Measurements from ENCODE around the gene GGT5.
A peak's percentile ranks its signal among the peaks of the same experiment; 100 is the strongest.
"Not testable (repeated sequence)": the region's sequence is repeated elsewhere in the genome, so short reads cannot be mapped to it uniquely, and the experiment has no call there.

Gene GGT5

GRCh38 chr22:24274696-24275405 is 30.0 kb upstream of the GGT5 start:
- TF ChIP-seq SPI1 (IDR thresholded peaks at IDR 0.05; ENCODE audit: low read depth, low read length), result peak; percentile 61
- not testable (repeated sequence) for FAIRE-seq; DNase-seq (ENCODE audit: insufficient read length, low spot score)

- DNase-seq (ENCODE audit: insufficient read length, low spot score); FAIRE-seq: not testable (repeated sequence)
Measured at GRCh38 chr22:24273906-24274305, 29.0 kb upstream of the GGT5 start.

GRCh38 chr22:24273031-24273430 is 28.1 kb upstream of the GGT5 start:
- FAIRE-seq, result peak; percentile 75
- not testable (repeated sequence) for DNase-seq (ENCODE audit: insufficient read length, low spot score)

GRCh38 chr22:24271386-24271854 is 26.5 kb upstream of the GGT5 start:
- TF ChIP-seq POU2F2 (IDR thresholded peaks at IDR 0.05; ENCODE audit: low read depth, low read length), result no peak
- no peak for TF ChIP-seq POLR2AphosphoS5 (IDR thresholded peaks at IDR 0.05; ENCODE audit: low read depth, low read length)
- TF ChIP-seq PAX5 (IDR thresholded peaks at IDR 0.05; ENCODE audit: insufficient read depth, low read length, severe bottlenecking), result no peak
- no peak for TF ChIP-seq SPI1 (IDR thresholded peaks at IDR 0.05; ENCODE audit: low read depth, low read length)
- no peak for TF ChIP-seq POLR2A (IDR thresholded peaks at IDR 0.05; ENCODE audit: low read depth, low read length)
- TF ChIP-seq TAF1 (IDR thresholded peaks at IDR 0.05; ENCODE audit: low read depth, low read length), result no peak
- DNase-seq (ENCODE audit: insufficient read length, low spot score) (no peak), FAIRE-seq (no peak)

- peak; percentile 86 for DNase-seq (ENCODE audit: insufficient read length, low spot score)
- TF ChIP-seq POU2F2 (IDR thresholded peaks at IDR 0.05; ENCODE audit: low read depth, low read length) (peak; percentile 46; the same call in 1 of the 2 replicates), SPI1 (IDR thresholded peaks at IDR 0.05; ENCODE audit: low read depth, low read length) (no peak), POLR2A (IDR thresholded peaks at IDR 0.05; ENCODE audit: low read depth, low read length) (peak; percentile 95), POLR2AphosphoS5 (IDR thresholded peaks at IDR 0.05; ENCODE audit: low read depth, low read length) (peak; percentile 92), PAX5 (IDR thresholded peaks at IDR 0.05; ENCODE audit: insufficient read depth, low read length, severe bottlenecking) (no peak), TAF1 (IDR thresholded peaks at IDR 0.05; ENCODE audit: low read depth, low read length) (peak; percentile 72)
- FAIRE-seq, result peak; percentile 84
Measured at GRCh38 chr22:24270556-24271385, 25.9 kb upstream of the GGT5 start, which contains the start of gene SPECC1L. SPECC1L (plus strand) TSS chr22:24270831; CDS start chr22:24302232, 31,401 bp downstream.

DNA sequence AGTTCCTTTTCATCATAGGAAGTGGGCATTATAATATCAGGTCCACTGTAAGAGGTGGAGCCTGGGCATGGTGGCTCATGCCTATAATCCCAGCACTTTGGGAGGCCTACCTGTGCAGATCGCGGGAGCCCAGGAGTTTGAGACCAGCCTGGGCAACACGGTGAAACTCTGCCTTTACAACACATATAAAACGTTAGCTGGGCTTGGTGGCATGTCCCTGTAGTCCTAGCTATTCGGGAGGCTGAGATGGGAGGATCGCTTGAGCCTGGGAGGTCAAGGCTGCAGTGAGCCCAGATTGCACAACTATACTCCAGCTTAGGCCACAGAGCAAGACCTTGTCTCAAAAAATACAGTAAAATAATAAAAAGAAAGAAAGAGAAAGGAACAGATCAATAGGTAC is 21.6 kb upstream of the GGT5 start:
- not testable (repeated sequence) for DNase-seq (ENCODE audit: insufficient read length, low spot score); FAIRE-seq

DNA sequence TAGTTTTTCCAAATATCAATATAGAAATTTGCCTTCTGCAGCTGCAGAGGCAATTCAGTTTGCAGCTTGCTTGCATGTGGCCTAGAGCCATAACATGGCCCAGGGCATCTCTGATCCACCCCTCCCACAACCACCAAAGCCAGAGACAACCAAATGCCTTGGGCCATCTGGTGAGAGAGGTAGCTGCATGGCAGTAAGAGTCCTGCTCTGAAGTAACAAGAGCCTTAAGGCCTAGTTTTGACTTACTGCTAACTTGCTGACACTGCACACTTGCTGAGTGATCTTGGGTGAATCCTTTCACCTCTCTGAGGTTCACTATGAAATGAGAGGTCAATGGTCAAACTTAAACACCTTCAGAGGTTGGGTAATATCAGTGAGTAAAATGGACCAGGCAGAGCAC is 20.9 kb upstream of the GGT5 start:
- FAIRE-seq, result no peak
- DNase-seq (ENCODE audit: insufficient read length, low spot score), result no peak
- TF ChIP-seq POLR2AphosphoS5 (IDR thresholded peaks at IDR 0.05; ENCODE audit: low read depth, low read length) (no peak), SPI1 (IDR thresholded peaks at IDR 0.05; ENCODE audit: low read depth, low read length) (no peak), POLR2A (IDR thresholded peaks at IDR 0.05; ENCODE audit: low read depth, low read length) (no peak), TAF1 (IDR thresholded peaks at IDR 0.05; ENCODE audit: low read depth, low read length) (no peak), PAX5 (IDR thresholded peaks at IDR 0.05; ENCODE audit: insufficient read depth, low read length, severe bottlenecking) (no peak), POU2F2 (IDR thresholded peaks at IDR 0.05; ENCODE audit: low read depth, low read length) (no peak)

DNA sequence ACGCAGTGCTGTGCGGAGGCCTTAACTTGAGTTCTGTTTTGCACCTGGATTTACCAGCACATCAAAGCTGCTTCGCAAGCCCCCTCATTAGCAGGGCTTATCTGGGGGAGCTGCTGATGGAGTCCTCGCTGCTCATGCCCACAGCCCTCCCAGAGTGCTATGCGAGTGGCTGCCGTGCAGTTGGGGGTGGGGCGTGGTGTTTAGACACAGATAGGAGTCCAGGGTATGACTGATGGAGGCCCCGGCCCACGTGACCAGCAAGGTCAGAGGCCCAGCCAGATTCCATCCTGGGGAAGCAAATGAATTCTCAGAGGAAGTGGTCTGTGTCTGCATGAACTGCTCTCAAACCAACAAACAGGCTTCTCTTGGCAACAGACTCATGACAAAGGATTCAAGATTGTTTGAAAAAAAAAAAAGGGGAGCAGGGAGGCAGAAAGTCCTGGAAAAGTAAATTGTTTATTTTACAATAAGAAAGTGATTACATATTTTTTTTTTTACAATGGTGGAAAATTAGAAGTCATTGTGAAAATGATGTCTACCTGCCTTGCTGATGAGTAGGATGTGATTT is 19.5 kb upstream of the GGT5 start:
- not testable (repeated sequence) for FAIRE-seq

GRCh38 chr22:24263479-24263878 is 18.6 kb upstream of the GGT5 start:
- not testable (repeated sequence) for DNase-seq (ENCODE audit: insufficient read length, low spot score); FAIRE-seq

More for the DNA sequence above, 19.5 kb upstream of the GGT5 start:
- not testable (repeated sequence) for DNase-seq (ENCODE audit: insufficient read length, low spot score)

DNA sequence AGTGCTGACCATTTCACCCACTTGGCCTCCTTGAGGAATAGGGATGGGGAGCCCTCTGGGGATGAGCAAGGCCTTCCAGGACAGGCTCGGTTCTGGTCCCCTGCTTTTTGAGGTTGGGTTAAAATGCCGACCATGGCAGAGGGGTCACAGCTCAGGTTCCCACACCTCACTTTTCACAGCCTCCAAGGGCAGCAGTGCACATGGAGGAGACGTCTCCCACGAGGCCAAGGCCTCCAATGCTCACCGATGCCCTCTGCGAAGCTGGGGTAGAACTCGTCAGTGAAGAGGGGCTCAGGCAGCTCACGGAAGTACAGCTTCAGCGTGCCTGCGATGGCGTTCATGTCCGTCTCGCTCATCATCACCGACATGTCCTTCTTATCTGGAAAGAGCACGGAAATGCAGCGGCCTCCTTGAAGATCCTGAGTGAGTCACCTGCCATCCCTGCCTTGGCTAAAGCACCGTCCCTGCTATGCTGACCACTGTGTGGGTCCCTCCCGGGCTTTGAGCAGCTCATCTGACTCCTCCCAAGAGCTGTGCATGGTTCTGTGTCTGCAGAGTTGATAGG is 17.4 kb upstream of the GGT5 start:
- DNase-seq (ENCODE audit: insufficient read length, low spot score); FAIRE-seq: not testable (repeated sequence)

DNA sequence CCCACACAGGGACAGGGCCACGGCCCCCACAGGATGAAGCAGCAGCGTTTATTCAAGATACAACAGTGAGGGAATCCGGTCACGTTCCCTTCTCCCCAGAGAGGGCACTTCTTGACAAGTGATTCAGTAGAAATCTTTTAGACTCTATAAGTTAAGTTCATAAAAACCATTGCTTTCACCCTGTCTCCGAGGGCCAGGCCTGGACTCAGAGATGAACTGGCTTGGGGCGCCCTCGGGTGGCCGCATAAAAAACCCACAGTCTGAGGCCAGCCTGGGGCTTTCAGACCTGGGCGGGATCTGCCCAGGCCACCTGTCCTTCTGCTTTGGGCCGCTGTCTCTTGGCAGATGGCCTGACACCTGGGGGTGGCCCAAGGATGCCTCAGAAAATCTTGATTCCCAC is 14.6 kb upstream of the GGT5 start:
- FAIRE-seq; DNase-seq (ENCODE audit: insufficient read length, low spot score): not testable (repeated sequence)

GRCh38 chr22:24256736-24257135 is 11.9 kb upstream of the GGT5 start:
- FAIRE-seq; DNase-seq (ENCODE audit: insufficient read length, low spot score): not testable (repeated sequence)

DNA sequence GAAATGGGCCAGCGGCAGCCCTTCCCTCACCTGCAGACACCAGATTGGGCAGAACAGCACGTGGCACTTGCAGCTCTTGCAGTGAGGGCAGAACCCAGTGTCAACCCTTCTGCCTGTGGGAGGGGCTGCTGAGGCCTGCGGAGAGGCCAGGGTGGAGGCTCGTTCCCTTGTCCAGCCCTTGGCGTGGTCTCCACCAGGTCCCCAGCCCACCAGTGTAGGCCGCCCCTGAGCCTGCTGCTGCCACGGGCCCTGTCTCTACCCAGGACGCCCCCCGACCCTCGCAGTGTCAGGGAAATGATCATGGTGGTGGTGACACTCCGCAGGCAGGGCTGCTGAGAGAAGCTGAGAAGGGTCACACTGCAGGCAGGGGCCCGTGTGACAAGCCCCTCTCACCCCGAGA is 11.3 kb upstream of the GGT5 start:
- DNase-seq (ENCODE audit: insufficient read length, low spot score); FAIRE-seq: not testable (repeated sequence)

- not testable (repeated sequence) for FAIRE-seq; DNase-seq (ENCODE audit: insufficient read length, low spot score)
Measured at GRCh38 chr22:24253126-24253525, 8.2 kb upstream of the GGT5 start.

- not testable (repeated sequence) for FAIRE-seq; DNase-seq (ENCODE audit: insufficient read length, low spot score)
Measured at GRCh38 chr22:24251286-24251685, 6.4 kb upstream of the GGT5 start.

GRCh38 chr22:24249413-24249812 is 4.5 kb upstream of the GGT5 start:
- FAIRE-seq; DNase-seq (ENCODE audit: insufficient read length, low spot score): not testable (repeated sequence)

All from GM12891 (cell line).